NCI-H187 (cell line): ENCODE results near the gene TMEM145.

Source experiments
- DNase-seq, 2 experiments: peaks; one replicate each; lab custom pipeline; 2025; lab: John Stamatoyannopoulos, UW

The TMEM145 gene

GRCh38 chr19:42277821-42278451 is 35.2 kb upstream of the TMEM145 start:
- DNase-seq = no peak

DNA sequence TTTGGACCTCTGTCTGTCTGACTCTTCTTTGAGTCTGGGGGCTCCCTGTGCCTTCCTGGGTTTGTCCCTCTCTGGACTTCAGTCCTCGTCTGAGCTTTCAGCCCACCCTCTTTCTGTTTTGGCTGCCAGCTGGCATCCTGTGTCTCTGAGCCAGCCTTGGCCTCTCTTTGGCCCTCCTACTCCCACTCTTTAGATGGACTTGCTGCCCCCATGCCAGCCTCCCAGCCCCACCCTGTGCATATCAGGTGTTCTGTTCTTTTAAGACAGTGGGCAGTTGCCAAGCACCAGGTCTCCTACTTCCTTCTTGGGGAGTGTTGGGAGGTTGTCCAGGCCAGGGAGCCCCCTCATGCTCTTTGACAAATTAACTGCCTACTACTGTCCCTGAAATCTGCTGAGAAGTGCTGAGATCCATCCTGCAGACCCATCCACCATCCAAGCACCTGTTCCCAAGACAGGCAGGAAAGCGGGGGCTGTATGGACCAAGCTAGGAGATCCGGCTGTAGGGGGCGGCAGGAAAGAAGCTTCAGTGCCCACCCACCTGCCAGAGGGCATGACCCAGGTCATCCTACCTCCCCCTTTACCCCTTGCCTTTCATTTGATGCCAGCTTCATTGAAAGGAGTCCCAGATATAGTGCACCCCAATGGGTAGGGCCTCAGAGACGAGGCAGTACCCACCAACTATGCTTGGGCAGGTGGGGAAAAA is 34.5 kb upstream of the TMEM145 start:
- no peak for DNase-seq

DNA sequence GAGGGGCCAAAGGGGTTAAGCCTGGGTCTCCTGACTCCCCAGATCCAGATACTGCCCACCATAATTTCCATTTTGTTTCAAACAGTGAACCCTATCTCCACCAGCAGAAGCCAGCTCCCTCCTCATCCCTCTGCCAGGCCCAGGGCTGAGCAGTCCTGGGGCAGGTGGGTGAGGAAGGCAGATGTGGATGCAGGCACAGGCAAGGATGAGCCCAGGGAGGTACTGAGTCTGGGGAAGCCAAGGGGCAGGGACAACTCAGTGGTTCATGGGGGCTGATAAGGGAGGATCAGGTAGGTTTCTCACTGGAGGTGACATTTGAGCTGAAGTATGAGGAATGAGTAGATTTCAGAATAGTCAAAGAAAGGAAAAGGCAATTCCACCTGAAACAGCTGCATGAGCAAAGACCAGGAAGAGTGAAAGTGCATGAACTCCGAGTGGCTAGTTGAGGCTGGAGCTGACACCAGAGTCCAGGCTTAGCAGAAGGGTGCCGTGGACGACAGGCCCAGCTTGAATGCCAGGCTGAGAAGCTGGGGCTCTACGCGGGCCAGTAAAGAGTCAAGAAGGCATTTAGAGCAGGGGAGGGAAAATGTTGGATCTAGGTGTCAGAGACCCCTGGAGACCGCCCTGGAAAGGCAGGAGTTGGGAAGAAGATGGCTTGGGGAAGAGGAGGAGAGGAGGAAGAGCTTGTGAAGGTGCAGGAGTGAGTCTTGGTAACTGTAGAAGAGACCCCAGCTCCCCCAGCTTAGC is 33.8 kb upstream of the TMEM145 start:
- DNase-seq = no peak

DNA sequence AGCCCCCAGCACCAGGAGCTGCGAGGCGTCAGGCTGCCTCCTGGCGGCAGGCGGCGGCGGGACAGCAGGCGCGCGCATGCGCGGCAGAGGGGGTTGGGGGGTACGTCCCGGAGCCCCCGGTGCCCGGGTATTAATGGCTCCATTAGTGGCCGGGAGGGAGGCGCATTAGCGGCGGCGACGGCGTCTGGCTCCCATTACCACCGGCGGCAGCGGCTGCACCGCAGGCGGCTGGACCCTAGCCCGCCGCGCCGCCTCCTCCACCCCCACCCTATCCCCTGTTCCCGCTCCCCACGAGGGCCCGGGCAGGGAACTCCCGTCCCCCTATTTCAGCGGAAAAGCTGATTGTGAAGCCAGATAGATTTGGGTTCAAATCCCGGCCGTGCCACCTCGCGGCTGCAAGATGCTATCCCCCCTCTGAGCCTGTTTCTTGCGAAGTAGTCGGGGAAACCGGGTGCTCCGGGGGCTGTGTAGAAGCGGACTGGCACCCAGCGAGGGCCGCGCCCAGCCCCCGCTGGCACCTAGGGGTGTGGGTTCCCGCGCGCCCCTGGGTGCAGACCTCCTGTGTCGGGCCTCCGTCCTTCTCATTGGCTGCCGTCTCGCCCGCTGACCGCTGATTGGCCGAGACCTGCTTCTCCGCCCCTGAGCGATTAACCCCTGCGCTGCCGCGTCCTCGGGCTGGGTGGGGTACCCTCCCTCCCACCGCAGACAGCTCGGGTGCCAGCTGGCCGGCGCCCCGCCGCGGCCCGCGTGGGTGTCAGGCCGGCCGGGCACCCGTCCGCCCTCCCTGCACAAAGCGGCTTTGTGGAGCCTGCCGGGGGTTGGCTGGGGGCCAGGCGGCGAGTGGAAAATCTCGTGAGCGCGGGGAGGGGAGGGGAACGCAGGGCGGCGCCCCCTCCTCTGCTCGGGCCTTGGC is 33.0 kb upstream of the TMEM145 start:
- DNase-seq = peak; percentile 71 to 80

DNA sequence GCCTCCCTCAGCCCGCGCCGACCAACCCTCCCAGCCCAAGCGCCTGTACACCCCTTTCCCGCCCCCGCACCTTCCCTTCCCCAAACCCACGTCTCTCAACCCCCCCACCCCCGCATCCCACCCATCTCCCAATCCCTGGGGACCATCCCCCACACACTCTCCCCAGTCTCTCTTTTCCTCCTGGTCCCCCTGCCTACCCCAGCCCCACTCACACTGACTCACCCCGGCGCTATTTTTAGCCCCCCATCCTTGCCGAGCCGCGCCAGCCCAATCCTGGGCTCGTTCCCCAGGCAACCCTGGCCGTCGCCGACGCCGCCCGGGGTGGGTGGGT is 32.3 kb upstream of the TMEM145 start:
- DNase-seq = no peak

- DNase-seq = no peak
Measured at GRCh38 chr19:42281146-42281826, 31.8 kb upstream of the TMEM145 start.

DNA sequence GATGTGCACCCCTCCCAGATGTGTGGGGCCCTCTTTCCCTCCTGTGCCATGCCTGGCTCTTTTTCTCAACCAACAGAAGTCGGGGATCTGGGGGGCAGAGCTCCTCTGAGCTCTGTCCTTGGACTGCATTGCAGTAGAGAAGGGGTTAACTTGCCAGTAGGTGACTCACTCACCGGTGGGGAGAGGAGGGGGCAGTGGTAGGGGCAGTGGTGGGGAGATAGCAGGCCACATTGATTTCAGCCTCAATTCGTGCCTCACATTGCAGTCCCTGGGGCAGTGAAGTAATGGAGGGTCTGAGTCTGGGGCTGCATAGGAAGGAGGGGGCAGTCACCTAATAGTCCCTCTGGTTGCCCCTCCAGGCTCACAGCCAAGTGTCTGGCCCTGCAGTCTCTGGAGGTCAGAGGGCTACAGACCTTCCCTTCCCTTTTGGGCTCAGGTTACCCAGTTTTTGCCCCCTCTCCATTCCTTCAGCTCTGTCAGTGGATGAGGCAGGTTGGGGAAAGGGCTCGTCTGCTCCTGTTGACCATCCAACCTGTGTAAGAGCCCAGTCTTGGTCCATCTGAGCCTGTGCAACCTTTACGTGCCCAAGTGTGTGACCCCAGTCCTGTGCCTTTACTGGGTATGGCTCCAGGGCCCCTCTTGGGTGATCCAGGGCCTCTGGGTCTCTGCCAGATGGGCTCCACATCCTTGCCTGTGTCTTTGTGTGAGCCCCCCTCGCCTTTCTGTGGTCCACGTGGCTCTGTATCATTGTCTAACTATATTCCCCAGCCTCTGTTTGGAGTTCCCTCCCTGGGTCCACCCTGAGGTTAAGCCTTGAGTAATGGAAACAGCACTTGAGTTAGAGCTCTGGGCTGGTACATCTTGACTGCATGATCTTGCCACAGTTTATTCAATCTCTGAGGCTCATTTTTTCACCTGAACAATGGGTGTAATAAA is 31.0 kb upstream of the TMEM145 start:
- no peak for DNase-seq

GRCh38 chr19:42282819-42283187 is 30.3 kb upstream of the TMEM145 start:
- DNase-seq = no peak

- DNase-seq = peak; percentile 81 to 98
Measured at GRCh38 chr19:42283188-42284065, 29.7 kb upstream of the TMEM145 start.

GRCh38 chr19:42284066-42284501 is 29.0 kb upstream of the TMEM145 start:
- DNase-seq = peak; percentile 45 to 74

GRCh38 chr19:42284591-42285341 is 28.3 kb upstream of the TMEM145 start:
- no peak for DNase-seq

DNA sequence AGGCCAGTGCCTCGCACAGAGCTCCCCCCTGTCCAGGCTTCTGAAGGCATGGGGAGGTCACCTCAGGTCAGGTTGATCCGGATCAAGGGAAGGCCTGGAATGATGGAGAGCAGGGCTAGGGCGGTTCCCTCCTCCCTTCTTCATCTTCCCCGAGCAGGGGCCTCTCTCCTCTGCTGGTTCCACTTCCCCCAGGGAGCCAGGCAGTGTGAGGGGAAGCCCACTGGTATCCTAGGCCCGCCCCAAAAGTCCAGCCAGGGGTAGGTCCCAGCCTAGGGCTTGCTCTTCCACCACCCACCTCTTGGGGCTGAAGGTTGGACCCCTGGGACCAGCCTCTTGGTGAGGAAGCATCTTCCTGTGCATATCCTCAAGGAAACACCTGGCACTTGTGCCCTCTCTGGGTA is 27.6 kb upstream of the TMEM145 start:
- no peak for DNase-seq

DNA sequence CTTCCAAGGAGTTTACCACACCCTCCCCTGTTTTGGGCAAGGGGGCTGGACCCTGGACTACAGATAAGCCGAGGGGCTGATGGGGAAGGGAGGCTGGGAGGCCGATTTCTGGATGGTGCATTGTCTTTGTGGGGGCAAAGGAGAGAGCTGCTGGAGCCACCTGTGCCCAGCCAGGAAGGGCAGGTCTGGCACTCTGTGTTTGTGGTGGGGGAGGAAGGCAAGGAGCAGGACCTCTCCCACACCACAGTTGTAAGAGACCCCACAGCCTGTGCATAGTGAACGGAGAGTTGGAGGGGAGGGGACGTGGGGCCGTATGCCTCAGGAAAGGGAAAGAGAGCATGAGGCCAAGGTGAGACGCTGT is 27.1 kb upstream of the TMEM145 start:
- DNase-seq = no peak

DNA sequence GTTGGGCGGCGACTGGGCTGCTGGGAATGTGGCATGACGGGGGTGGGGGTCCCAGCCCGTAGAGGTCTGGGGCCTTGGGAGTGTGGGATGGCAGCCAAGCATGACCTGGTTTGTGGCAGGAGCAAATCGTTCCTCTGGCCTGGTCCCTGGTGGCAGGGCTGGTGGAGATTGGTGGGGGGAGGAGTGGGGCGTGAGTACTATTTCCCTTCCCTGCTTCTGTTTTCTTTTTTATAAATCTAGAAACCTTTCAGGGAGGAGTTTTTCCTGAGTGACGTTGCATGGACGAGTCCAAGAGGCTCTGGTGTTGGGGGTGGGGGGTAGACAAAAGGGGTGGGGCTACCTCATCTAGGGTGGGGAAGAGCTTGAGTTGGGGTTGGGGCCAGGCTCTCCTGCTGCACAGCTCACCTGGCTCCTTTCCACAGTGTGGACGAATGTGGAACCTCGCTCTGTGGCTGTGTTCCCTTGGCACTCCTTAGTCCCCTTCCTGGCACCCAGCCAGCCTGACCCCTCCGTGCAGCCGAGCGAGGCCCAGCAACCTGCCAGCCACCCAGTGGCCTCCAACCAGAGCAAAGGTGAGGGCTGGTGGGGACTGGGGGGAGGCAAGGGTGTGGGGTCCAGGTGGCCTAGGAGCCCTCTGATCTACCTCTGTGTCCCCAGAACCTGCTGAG is 26.6 kb upstream of the TMEM145 start:
- no peak for DNase-seq

GRCh38 chr19:42287017-42287826 is 25.9 kb upstream of the TMEM145 start:
- no peak for DNase-seq

DNA sequence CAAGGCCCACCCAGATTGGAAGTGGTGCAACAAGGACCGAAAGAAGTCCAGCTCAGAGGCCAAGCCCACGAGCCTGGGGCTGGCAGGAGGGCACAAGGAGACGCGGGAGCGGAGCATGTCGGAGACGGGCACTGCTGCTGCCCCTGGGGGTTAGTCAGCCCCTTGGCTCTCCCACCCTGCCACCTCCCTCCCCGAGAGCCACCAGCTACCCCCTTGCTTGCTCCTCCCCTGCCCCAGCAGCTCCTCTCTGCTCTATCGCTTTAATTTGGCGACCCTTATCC is 25.3 kb upstream of the TMEM145 start:
- no peak for DNase-seq

GRCh38 chr19:42288387-42288786 is 24.7 kb upstream of the TMEM145 start:
- no peak for DNase-seq
